ENCODE data around the gene ST3GAL3.

DNA sequence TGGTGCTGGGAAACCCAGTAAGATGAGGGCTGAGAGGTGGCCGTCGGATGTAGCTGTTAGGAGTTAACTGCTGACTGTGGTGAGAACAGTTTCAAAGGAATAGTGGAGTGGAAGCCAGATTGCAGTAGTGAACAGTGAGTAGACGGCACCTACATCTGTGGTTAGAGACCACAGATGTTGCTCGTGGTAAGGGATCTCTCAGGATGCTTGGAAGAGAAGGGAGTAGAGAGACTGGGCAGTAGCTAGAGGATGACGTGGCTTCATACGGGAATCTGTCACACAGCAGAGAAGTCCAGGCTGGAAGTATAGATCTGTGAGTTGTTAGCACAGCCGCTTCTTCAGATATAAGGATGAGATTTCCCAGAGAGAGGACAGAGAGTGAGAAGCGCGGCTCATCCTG lies 218.5 kb downstream of the ST3GAL3 start:
- TF ChIP-seq, protein P1, sequence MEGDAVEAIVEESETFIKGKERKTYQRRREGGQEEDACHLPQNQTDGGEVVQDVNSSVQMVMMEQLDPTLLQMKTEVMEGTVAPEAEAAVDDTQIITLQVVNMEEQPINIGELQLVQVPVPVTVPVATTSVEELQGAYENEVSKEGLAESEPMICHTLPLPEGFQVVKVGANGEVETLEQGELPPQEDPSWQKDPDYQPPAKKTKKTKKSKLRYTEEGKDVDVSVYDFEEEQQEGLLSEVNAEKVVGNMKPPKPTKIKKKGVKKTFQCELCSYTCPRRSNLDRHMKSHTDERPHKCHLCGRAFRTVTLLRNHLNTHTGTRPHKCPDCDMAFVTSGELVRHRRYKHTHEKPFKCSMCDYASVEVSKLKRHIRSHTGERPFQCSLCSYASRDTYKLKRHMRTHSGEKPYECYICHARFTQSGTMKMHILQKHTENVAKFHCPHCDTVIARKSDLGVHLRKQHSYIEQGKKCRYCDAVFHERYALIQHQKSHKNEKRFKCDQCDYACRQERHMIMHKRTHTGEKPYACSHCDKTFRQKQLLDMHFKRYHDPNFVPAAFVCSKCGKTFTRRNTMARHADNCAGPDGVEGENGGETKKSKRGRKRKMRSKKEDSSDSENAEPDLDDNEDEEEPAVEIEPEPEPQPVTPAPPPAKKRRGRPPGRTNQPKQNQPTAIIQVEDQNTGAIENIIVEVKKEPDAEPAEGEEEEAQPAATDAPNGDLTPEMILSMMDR (IDR thresholded peaks at IDR 0.05), result no peak
- TF ChIP-seq EP300 (IDR thresholded peaks at IDR 0.05) (no peak), POLR2AphosphoS5 (IDR thresholded peaks at IDR 0.05) (no peak), POLR2A (IDR thresholded peaks at IDR 0.05) (no peak)
